ENCODE measurements around the gene BFAR.
"Not testable (repeated sequence)": the region's sequence is repeated elsewhere in the genome, so short reads cannot be mapped to it uniquely, and the experiment has no call there.

The BFAR gene

GRCh38 chr16:14636179-14636950, 3.6 kb downstream of the BFAR start:
- DNase-seq: not testable (repeated sequence)

- not testable (repeated sequence) for DNase-seq
Measured at GRCh38 chr16:14636951-14637240, 4.1 kb downstream of the BFAR start.

GRCh38 chr16:14640538-14640937, 7.8 kb downstream of the BFAR start:
- DNase-seq: no peak

GRCh38 chr16:14641206-14641605, 8.5 kb downstream of the BFAR start:
- DNase-seq: no peak

- no peak for DNase-seq
Measured at GRCh38 chr16:14641926-14642325, 9.2 kb downstream of the BFAR start.

GRCh38 chr16:14649816-14650215, 17.1 kb downstream of the BFAR start:
- DNase-seq: no peak

GRCh38 chr16:14650629-14651028, 17.9 kb downstream of the BFAR start:
- no peak for DNase-seq

GRCh38 chr16:14652726-14653125, 20.0 kb downstream of the BFAR start:
- no peak for DNase-seq

- no peak for DNase-seq
Measured at GRCh38 chr16:14658063-14658462, 25.3 kb downstream of the BFAR start.

- DNase-seq: no peak
Measured at GRCh38 chr16:14667347-14668266, 34.9 kb downstream of the BFAR start.

GRCh38 chr16:14668556-14669223, 35.9 kb downstream of the BFAR start:
- no peak for DNase-seq

GRCh38 chr16:14669776-14670175, 37.0 kb downstream of the BFAR start:
- DNase-seq: no peak

GRCh38 chr16:14672403-14672971, 39.7 kb downstream of the BFAR start:
- no peak for DNase-seq

- DNase-seq: no peak
Measured at GRCh38 chr16:14676633-14677032, 43.9 kb downstream of the BFAR start.

- no peak for DNase-seq
Measured at GRCh38 chr16:14677627-14678026, 44.9 kb downstream of the BFAR start.

- DNase-seq: no peak
Measured at GRCh38 chr16:14678748-14679497, 46.2 kb downstream of the BFAR start.

- not testable (repeated sequence) for DNase-seq
Measured at GRCh38 chr16:14680396-14680795, 47.6 kb downstream of the BFAR start.

- no peak for DNase-seq
Measured at GRCh38 chr16:14681115-14681514, 48.4 kb downstream of the BFAR start.

GRCh38 chr16:14682121-14682520, 49.4 kb downstream of the BFAR start:
- no peak for DNase-seq

GRCh38 chr16:14685870-14686793, 53.4 kb downstream of the BFAR start:
- DNase-seq: not testable (repeated sequence)

- not testable (repeated sequence) for DNase-seq
Measured at GRCh38 chr16:14694129-14694528, 61.4 kb downstream of the BFAR start, which contains the start of gene PLA2G10. TSS of gene PLA2G10 (minus strand) at chr16:14694308. CDS start at chr16:14694229, 79 bp downstream.
